AG04450 (cell line): Measurements from ENCODE around the gene XPNPEP2. TPM values are rescaled to one million over a fixed set of nuclear protein-coding genes. Genes with fewer than 3 reads are reported as not detected.

Experiments
- CTCF ChIA-PET: fragments of 300-600, 350-600 bp; formaldehyde crosslinking; extraction: SDS; loops from one replicate; lab custom pipeline; 2022; ENCODE audit warnings: antibody characterized with exemption, inconsistent platforms; lab: Charles Lee
- POLR2A ChIA-PET: fragments of 350-600 bp; formaldehyde crosslinking; extraction: SDS; loops from one replicate; lab custom pipeline; 2021; ENCODE audit warnings: antibody characterized with exemption, inconsistent platforms; lab: Yijun Ruan, JAX
- DNase-seq: peaks from one replicate; pipeline ENCODE4 v3.0.0-alpha.2; 2011; ENCODE audit warnings: low read depth, low spot score
- H3K27ac ChIP-seq: one replicate; pipeline ENCODE4 v1.5.1; 2012; ENCODE audit warnings: low read depth, low read length, control low read depth
- H3K27me3 ChIP-seq: one replicate; pipeline ENCODE4 v1.6.0; 2012; ENCODE audit warnings: low read length; ENCODE audit not compliant: control insufficient read depth, insufficient read depth
- H3K4me3 ChIP-seq: 2 replicates; pipeline ENCODE4 v1.5.1; 2011; ENCODE audit warnings: mild to moderate bottlenecking, low read depth, low read length, control low read depth
- H3K9me3 ChIP-seq: 2 replicates; pipeline ENCODE4 v1.5.1; 2012; ENCODE audit warnings: low read length; ENCODE audit not compliant: control insufficient read depth, insufficient read depth
- polyA plus RNA-seq: library from polyadenylated mRNA; depleted of rRNA; stranded (reverse); fragments of >200 nt; gene quantifications from 2 replicates; pipeline ENCODE4 v1.2.3, GENCODE V29; 2011
- TF ChIP-seq, protein P1 (sequence below): IDR thresholded peaks from 2 replicates; pipeline ENCODE4 v1.5.1; 2011; ENCODE audit warnings: low read depth, low read length, control low read depth, inconsistent platforms

The XPNPEP2 gene
- polyA plus RNA-seq, 1 experiment = 0.45 TPM

DNA sequence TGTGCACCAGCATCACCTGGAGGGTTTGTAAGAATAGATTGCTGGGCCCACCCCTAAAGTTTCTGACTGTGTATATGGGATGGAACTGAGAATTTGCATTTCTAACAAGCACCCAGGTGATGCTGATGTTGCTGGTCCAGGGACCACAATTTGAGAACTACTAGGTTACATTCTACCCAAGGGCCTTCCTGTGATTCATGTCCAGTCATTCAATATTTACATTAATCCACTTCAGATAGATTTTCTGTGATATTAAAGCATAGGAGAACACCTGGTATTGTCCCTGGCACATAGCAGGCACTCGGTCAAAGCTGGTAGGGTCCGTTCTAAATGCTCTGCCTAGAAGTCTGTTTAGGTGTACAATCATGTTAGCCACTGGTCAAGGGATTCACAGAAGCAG is 19.5 kb upstream of the XPNPEP2 start:
- Histone ChIP-seq H3K27ac (no peak overlapping the region), H3K4me3 (no peak overlapping the region), H3K9me3 (no peaks in the 10 kb centered on the region), H3K27me3 (peaks cover 3% of the 10 kb centered on the region)
- TF ChIP-seq, protein P1, sequence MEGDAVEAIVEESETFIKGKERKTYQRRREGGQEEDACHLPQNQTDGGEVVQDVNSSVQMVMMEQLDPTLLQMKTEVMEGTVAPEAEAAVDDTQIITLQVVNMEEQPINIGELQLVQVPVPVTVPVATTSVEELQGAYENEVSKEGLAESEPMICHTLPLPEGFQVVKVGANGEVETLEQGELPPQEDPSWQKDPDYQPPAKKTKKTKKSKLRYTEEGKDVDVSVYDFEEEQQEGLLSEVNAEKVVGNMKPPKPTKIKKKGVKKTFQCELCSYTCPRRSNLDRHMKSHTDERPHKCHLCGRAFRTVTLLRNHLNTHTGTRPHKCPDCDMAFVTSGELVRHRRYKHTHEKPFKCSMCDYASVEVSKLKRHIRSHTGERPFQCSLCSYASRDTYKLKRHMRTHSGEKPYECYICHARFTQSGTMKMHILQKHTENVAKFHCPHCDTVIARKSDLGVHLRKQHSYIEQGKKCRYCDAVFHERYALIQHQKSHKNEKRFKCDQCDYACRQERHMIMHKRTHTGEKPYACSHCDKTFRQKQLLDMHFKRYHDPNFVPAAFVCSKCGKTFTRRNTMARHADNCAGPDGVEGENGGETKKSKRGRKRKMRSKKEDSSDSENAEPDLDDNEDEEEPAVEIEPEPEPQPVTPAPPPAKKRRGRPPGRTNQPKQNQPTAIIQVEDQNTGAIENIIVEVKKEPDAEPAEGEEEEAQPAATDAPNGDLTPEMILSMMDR = no peak
- ChIA-PET CTCF (no interaction called here), POLR2A (no interaction called here)
- DNase-seq = no peak

DNA sequence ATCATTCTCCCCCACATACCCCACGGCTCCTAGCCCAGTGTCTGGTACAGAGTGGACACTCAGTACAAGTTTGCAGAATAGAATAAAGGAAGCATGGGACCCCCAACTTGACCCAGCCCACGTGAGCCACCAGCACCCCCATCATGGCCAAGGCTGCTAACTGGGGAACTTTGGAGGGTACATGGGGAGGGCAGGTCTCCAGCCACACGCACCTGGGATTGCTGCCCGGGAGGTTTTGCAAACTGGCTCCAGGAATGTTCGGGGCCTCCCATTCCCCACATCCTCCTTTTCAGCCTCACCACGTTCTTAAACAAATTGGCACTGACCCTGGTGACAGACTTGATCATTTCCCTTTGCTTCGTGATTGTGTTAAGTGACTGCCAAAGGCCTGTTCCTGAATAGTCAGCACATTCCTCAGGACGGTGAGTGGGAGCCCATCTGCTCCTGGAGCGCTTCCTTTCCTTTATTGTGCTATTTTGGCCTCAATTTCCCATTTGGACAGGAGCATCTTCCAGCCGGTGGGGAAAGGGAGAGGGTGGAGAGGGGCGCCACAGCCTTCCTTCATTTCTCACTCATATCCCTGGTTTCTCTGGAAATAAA is 18.7 kb upstream of the XPNPEP2 start:
- TF ChIP-seq, protein P1 = no peak
- no peak overlapping the region for H3K4me3 ChIP-seq
- ChIA-PET CTCF (no interaction called here), POLR2A (no interaction called here)
- no peak overlapping the region for H3K27ac ChIP-seq
- DNase-seq = no peak
- peaks cover 3% of the 10 kb centered on the region for H3K27me3 ChIP-seq
- H3K9me3 ChIP-seq = no peaks in the 10 kb centered on the region

GRCh38 chrX:129720741-129721140 is 18.0 kb upstream of the XPNPEP2 start:
- Histone ChIP-seq H3K9me3 (no peaks in the 10 kb centered on the region), H3K4me3 (no peak overlapping the region), H3K27ac (no peak overlapping the region), H3K27me3 (peaks cover 3% of the 10 kb centered on the region)
- no peak for DNase-seq
- POLR2A ChIA-PET = no interaction called here
- CTCF ChIA-PET = no interaction called here
- TF ChIP-seq, protein P1 = no peak

- TF ChIP-seq, protein P1 = no peak
- ChIA-PET POLR2A (no interaction called here), CTCF (no interaction called here)
- H3K27ac ChIP-seq = no peak overlapping the region
- no peak for DNase-seq
- H3K9me3 ChIP-seq = no peaks in the 10 kb centered on the region
- peaks cover 1% of the 10 kb centered on the region for H3K27me3 ChIP-seq
- H3K4me3 ChIP-seq = no peak overlapping the region
Measured at GRCh38 chrX:129721414-129721813, 17.4 kb upstream of the XPNPEP2 start.

GRCh38 chrX:129721870-129722269 is 16.9 kb upstream of the XPNPEP2 start:
- Histone ChIP-seq H3K4me3 (no peak overlapping the region), H3K9me3 (no peaks in the 10 kb centered on the region), H3K27ac (no peak overlapping the region), H3K27me3 (no peaks in the 10 kb centered on the region)
- TF ChIP-seq, protein P1 = no peak
- DNase-seq = no peak
- ChIA-PET POLR2A (no interaction called here), CTCF (no interaction called here)
